ENCODE measurements around the gene ZNF444.

The ZNF444 gene

GRCh38 chr19:56123266-56123891 lies 17.7 kb upstream of the ZNF444 start:
- no peak for DNase-seq

- DNase-seq: no peak
Measured at GRCh38 chr19:56124578-56124977, 16.5 kb upstream of the ZNF444 start.

GRCh38 chr19:56125806-56126590 lies 15.1 kb upstream of the ZNF444 start:
- DNase-seq: peak; percentile 93

- DNase-seq: no peak
Measured at GRCh38 chr19:56126983-56127780, 13.9 kb upstream of the ZNF444 start.

DNA sequence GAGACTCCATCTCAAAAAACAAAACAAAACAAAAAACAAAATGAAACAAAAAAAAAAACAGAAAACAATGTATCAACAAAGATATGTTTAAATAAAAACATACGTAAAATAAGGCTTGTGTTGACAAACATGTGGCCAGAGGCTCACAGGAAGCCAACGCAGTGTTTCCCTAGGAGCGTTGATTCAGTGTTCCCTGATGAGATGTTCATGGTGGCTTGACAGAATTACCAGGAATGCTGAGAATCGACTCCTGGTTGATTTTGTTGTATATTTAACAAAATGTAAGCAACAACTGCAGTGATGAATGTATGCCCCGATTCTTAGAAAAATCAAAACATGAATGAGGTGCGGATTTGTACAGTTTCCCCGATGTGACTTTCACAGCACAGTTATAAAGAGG lies 11.1 kb upstream of the ZNF444 start:
- no peak for DNase-seq

DNA sequence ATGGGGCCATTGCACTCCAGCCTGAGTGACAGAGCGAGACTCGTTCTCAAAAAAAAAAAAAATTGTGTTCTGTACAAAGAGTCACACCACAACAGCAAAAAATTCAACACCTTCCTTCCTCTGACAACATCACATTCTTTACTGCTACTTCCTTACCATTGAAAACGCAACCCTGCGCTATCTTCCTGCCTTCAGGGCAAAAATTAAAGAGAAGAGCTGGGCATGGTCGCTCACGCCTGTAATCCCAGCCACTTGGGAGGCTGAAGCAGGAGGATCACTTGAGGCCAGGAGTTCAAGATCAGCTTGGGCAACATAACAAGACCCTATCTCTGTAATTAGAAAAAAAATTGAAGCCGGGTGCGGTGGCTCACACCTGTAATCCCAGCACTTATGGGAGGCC lies 9.4 kb upstream of the ZNF444 start:
- no peak for DNase-seq

- no peak for DNase-seq
Measured at GRCh38 chr19:56132316-56132822, 8.7 kb upstream of the ZNF444 start.

- DNase-seq: peak; percentile 58
Measured at GRCh38 chr19:56133858-56134653, 7.0 kb upstream of the ZNF444 start.

- DNase-seq: no peak
Measured at GRCh38 chr19:56134654-56134921, 6.5 kb upstream of the ZNF444 start.

GRCh38 chr19:56136362-56136761 lies 4.7 kb upstream of the ZNF444 start:
- no peak for DNase-seq

DNA sequence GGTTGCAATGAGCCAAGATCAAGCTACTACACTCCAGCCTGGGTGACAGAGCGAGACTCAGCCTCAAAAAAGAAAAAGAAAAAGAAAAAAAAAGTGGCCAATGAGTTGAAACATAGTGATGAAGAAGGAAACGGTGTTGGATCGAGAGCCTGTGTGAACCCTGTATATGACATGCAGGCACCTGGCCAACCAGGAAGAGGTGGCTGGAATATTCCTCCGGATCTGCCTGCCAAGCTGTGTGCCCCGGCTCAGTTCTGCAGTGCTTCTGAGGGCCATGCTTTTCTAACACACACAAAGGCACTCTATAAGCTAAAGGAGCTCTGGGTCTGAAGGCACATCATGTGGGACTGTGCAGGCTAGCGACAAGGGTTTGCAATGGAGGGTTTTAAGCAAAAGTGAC lies 3.7 kb upstream of the ZNF444 start:
- DNase-seq: no peak

DNA sequence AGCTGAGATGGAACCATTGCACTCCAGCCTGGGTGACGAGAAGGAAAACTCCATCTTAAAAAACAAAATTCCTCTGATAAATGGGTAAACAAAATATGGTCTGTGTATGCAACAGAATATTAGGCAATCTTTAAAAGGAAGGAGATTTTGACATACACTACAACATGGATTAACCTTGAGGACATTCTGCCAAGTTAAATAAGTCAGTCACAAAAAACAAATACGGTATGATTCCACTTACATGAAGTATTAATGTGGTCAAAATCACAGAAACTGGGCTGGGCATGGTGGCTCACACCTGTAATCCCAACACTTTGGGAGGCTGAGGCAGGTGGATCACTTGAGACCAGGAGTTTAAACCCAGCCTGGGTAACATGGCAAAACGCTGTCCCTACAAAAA lies 3.0 kb upstream of the ZNF444 start:
- no peak for DNase-seq

GRCh38 chr19:56139847-56140582 lies 1.1 kb upstream of the ZNF444 start:
- DNase-seq: peak; percentile 71

DNA sequence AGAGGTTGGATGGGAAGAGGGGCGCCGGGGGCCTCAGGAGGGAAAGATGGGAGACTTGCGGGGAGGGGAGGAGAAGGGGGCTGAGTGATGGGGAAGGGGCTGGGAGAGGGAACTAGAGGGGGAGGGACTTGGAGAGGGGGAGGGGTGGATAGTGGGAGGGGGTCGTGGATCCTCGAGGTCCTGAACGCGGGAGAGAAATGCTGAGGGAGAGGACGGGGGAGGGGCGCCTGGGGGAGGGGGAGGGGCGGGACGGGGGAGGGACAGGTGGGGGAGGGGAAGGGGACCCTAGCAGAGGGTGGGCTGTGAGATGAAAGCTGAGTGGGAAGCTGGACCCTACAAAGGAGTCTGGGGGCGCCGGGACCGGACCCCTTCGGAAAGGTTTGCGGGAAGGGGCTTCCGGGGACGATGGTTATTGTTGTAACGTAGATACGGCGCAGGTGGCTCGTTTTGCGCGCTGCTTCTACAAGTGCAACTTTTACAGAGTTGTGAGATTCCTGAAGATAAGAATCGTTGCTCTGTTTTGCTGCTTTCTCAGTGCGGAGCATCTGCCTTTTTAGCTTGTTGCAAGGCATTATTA lies 418 bp downstream of the ZNF444 start:
- DNase-seq: peak; percentile 66

DNA sequence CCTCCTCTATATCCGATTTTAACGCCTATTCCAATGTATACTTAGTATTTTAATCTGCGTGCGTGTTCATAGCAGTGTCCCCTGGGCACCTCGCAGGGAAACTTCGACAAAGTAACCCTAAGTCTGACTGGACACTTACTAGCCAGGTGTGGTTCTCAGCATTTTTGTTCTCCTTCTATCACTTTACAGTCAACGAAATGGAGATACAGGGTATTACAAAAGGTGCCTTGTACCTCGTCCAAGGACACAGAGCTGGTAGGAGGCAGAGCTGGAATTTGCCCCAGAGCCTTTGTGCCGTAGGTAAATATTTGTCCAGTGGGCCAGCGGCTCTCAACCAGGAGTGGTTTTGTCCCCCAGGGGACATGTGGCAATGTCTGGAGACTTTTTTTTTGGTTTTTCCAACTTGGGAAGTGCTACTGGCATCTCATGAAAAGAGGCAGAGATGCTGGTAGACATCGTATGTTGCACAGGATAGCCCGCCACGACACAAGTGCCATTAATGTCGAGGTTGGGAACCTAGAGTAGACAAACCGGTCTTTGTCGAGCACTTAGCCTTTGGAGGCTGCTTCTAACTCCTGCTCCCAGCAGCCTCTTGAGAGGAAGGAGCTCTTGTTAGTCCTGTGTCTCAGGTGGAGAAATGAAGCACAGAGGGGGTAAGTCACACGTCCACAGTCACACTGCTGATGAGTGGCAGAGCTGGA lies 1.1 kb downstream of the ZNF444 start:
- no peak for DNase-seq

GRCh38 chr19:56142897-56143434 lies 1.9 kb downstream of the ZNF444 start:
- DNase-seq: no peak

GRCh38 chr19:56144376-56144775 lies 3.3 kb downstream of the ZNF444 start:
- DNase-seq: peak; percentile 84

DNA sequence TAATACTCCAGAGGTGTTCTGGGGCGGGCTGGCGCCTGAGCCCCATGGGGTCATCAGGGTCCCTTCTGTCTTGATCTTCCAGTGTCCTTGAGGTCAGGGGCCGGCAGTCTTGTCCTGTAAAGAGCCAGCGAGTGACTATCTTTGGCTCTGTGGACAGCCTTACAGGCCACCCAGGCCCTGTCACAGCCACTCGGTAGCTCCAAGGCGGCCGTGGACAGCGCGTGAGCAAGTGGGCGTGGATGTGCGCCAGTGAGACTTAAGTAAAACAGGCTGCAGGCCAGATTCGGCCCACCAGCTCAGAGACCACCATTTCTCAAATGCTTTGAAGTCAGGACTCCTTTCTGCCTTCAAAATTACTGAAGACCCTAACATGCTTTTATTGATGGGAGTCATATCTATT lies 3.7 kb downstream of the ZNF444 start:
- DNase-seq: no peak

DNA sequence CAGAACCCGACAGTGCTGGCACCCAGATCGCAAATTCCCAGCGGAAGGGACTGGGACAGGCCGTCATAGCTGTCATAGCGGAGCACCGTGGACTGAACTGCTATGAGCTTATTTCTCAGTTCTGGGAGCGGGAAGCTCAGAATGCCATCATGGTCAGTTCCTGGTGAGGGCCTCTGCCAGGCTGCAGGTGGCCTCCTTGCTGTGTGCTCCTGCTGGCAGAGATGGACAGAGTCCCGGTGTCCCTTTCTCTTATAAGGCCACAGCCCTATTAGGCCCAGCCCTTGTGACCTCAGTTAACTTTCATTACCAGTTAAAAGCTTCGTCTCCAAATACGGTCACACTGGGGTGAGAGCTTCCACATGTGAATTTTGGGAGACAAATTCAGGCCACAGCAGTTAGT lies 4.6 kb downstream of the ZNF444 start:
- no peak for DNase-seq

GRCh38 chr19:56146904-56147303 lies 5.8 kb downstream of the ZNF444 start:
- DNase-seq: no peak

DNA sequence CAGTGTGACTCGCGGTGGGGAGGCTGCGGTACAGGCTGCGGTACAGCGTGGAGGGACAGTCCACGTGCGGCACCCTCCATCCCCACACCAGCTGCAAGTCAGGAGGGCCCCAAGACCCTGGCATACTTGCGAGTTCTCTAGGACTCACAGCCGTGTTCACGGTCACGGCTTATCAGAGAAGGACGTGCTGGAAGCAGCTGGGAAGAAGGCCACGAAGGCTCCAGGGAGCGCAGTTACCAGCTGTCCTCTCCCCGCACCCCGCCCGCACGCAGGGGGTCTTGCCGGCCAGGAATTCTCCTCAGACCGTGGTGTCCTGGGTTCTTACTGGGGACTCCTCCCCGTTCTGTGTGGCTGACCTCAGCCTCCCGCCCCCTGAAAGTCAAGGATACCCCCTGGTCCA lies 6.2 kb downstream of the ZNF444 start:
- no peak for DNase-seq
